CD14-positive monocyte (primary cell): ENCODE data around the gene PDPN. TPM values are rescaled to one million over a fixed set of nuclear protein-coding genes. Genes with fewer than 3 reads are reported as not detected.

Experiments used
- DNase-seq, 3 donors: peaks; one replicate each; pipeline ENCODE4 v3.0.0-alpha.2; 2011 to 2022
- H2AFZ ChIP-seq: 2 replicates; pipeline ENCODE4 v1.6.0; 2012; ENCODE audit warnings: mild to moderate bottlenecking, low read depth, low read length, inconsistent platforms; ENCODE audit not compliant: insufficient read depth, poor library complexity, severe bottlenecking
- H3K27ac ChIP-seq, 2 donors: 1 replicate in 1 of 2; 2 replicates in 1 of 2; pipeline ENCODE4 v1.5.1; 2012 to 2013; ENCODE audit warnings: low read length in 2 of 2, control low read depth in 1 of 2, inconsistent platforms in 1 of 2, low read depth in 1 of 2, mild to moderate bottlenecking in 1 of 2
- H3K27me3 ChIP-seq, 2 donors: one replicate each; pipeline versions ENCODE4 v1.6.0 to v1.6.1; 2011 to 2013; ENCODE audit warnings: low read length in 2 of 2; ENCODE audit not compliant: control insufficient read depth in 2 of 2, insufficient read depth in 2 of 2
- H3K36me3 ChIP-seq, 2 donors: replicated peaks in 1 of 2; 1 replicate in 1 of 2; 2 replicates in 1 of 2; pipeline versions ENCODE4 v1.5.1 to v1.6.1; 2012 to 2013; ENCODE audit warnings: low read length in 2 of 2, control low read depth in 1 of 2, inconsistent platforms in 1 of 2, mild to moderate bottlenecking in 1 of 2; ENCODE audit not compliant: insufficient read depth in 2 of 2, control insufficient read depth in 1 of 2
- H3K4me1 ChIP-seq, 2 donors: 1 replicate in 1 of 2; 2 replicates in 1 of 2; pipeline versions ENCODE4 v1.5.1 to v1.6.1; 2012 to 2013; ENCODE audit warnings: low read length in 2 of 2, control low read depth in 1 of 2, inconsistent platforms in 1 of 2, mild to moderate bottlenecking in 1 of 2, moderate library complexity in 1 of 2; ENCODE audit not compliant: insufficient read depth in 2 of 2, control insufficient read depth in 1 of 2
- H3K4me2 ChIP-seq: replicated peaks from 2 replicates; pipeline ENCODE3; 2012; ENCODE audit warnings: low read length, moderate library complexity, mild to moderate bottlenecking; ENCODE audit not compliant: poor library complexity, severe bottlenecking; ENCODE audit errors: extremely low read depth
- H3K4me3 ChIP-seq, 3 experiments: fragments of 200-600 bp in 1 of 3; sonication (generic) in 1 of 3; replicated peaks in 1 of 3; 1 replicate in 2 of 3; 2 replicates in 1 of 3; pipeline ENCODE4 v1.5.1; 2011 to 2013; ENCODE audit warnings: low read length in 3 of 3, mild to moderate bottlenecking in 3 of 3, control low read depth in 2 of 3, low read depth in 2 of 3, inconsistent platforms in 1 of 3, moderate library complexity in 1 of 3
- H3K79me2 ChIP-seq: 2 replicates; pipeline ENCODE4 v1.6.0; 2012; ENCODE audit warnings: mild to moderate bottlenecking, control low read depth, inconsistent platforms, low read length, moderate library complexity; ENCODE audit not compliant: insufficient read depth
- H3K9ac ChIP-seq: 2 replicates; pipeline ENCODE4 v1.6.0; 2017; ENCODE audit warnings: low read length, mild to moderate bottlenecking; ENCODE audit not compliant: insufficient read depth, poor library complexity, severe bottlenecking
- H3K9me3 ChIP-seq, 2 donors: replicated peaks in 1 of 2; 1 replicate in 1 of 2; 2 replicates in 1 of 2; pipeline versions ENCODE4 v1.5.1 to v1.6.1; 2012 to 2013; ENCODE audit warnings: low read length in 2 of 2, control low read depth in 1 of 2; ENCODE audit not compliant: control insufficient read depth in 1 of 2, insufficient read depth in 1 of 2
- H4K20me1 ChIP-seq: 2 replicates; pipeline ENCODE4 v1.6.0; 2012; ENCODE audit warnings: mild to moderate bottlenecking, low read length, control low read depth, moderate library complexity; ENCODE audit not compliant: insufficient read depth
- H3K27ac Mint-ChIP-seq, 7 donors: one replicate each; pipeline ENCODE4 v1.8.0; 2020; ENCODE audit warnings: mild to moderate bottlenecking in 7 of 7, mixed read lengths in 7 of 7, moderate library complexity in 6 of 7, inconsistent platforms in 2 of 7
- H3K27me3 Mint-ChIP-seq, 3 donors: one replicate each; pipeline ENCODE4 v1.8.0; 2021 to 2022; ENCODE audit warnings: low read depth in 3 of 3, mild to moderate bottlenecking in 3 of 3, mixed read lengths in 3 of 3, moderate library complexity in 3 of 3, inconsistent platforms in 1 of 3
- H3K36me3 Mint-ChIP-seq, 2 donors: one replicate each; pipeline ENCODE4 v1.8.0; 2020; ENCODE audit warnings: mixed read lengths in 2 of 2, inconsistent platforms in 1 of 2, mild to moderate bottlenecking in 1 of 2
- H3K4me1 Mint-ChIP-seq: one replicate; pipeline ENCODE4 v1.8.0; 2020; ENCODE audit warnings: mild to moderate bottlenecking, mixed read lengths
- H3K4me3 Mint-ChIP-seq, 2 donors: one replicate each; pipeline ENCODE4 v1.8.0; 2020; ENCODE audit warnings: mild to moderate bottlenecking in 2 of 2, mixed read lengths in 2 of 2, moderate library complexity in 1 of 2
- H3K9me3 Mint-ChIP-seq, 7 donors: one replicate each; pipeline ENCODE4 v1.8.0; 2020 to 2022; ENCODE audit warnings: mixed read lengths in 7 of 7, mild to moderate bottlenecking in 6 of 7, moderate library complexity in 6 of 7, inconsistent platforms in 2 of 7
- WGBS: methylation state at CpG from one replicate; pipeline ENCODE4 v1.1.5; 2013; ENCODE audit warnings: missing lambda C conversion rate; ENCODE audit not compliant: insufficient coverage; 5-methylcytosine and 5-hydroxymethylcytosine counted together
- intact Hi-C, 2 donors: fragments of 100-400 bp; cut with micrococcal nuclease; formaldehyde crosslinking; loops; one replicate each; pipeline versions ENCODE4 v1.15.0 to v1.15.1; 2023
- polyA plus RNA-seq, 3 donors: library from polyadenylated mRNA; depleted of rRNA in 1 of 3; unstranded in 2 of 3; stranded (reverse) in 1 of 3; fragments of 300-500 nt in 2 of 3; fragments of >200 nt in 1 of 3; fragmentation: Illumina TruSeq in 2 of 3; gene quantifications; 1 replicate in 2 of 3; 2 replicates in 1 of 3; pipeline ENCODE4 v1.2.3, GENCODE V29; 2012 to 2021
- TF ChIP-seq, protein P1 (sequence below): fragments of 200-600 bp; IDR thresholded peaks from one replicate; pipeline ENCODE4 v1.8.0; 2022; ENCODE audit warnings: antibody characterized with exemption, mild to moderate bottlenecking

PDPN gene
- polyA plus RNA-seq, 3 donors, result not detected

DNA sequence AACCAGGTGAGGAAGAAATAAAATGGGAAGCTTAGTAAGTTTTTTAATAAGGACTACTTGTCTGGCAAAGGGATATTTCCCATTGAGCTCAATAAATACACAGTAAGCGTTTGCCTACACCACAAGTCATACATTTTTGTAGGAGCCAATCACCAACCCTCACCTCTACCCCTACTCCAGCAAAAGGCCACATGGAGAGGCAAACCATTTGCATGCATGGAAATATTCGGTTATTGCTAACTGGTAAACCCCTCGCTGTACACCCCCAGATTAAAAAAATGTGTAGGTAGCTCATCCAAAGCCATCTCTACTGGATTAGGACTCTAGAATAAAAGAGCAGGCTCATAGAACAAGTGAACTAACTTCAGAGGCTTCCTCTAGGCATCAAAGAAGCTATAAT, 21.1 kb downstream of the PDPN start:
- Histone ChIP-seq H3K4me1 (no peaks in the 10 kb centered on the region), H3K9me3 (no peaks in the 10 kb centered on the region), H2AFZ (no peak overlapping the region), H3K9ac (no peak overlapping the region), H3K27me3 (peaks cover 0 to 5% of the 10 kb centered on the region in 2 donors), H3K79me2 (no peaks in the 10 kb centered on the region), H3K4me2 (no peak overlapping the region), H3K36me3 (no peaks in the 10 kb centered on the region), H3K4me3 (no peak overlapping the region), H3K27ac (no peak overlapping the region), H4K20me1 (no peaks in the 10 kb centered on the region)
- Mint-ChIP-seq H3K27me3 (peaks cover 20 to 27% (median 24%) of the 10 kb centered on the region in 3 donors), H3K4me1 (no peaks in the 10 kb centered on the region), H3K36me3 (no peaks in the 10 kb centered on the region), H3K9me3 (peaks cover 0 to 10% (median 0%) of the 10 kb centered on the region in 7 donors), H3K27ac (no peak overlapping the region), H3K4me3 (no peak overlapping the region)
- TF ChIP-seq, protein P1, sequence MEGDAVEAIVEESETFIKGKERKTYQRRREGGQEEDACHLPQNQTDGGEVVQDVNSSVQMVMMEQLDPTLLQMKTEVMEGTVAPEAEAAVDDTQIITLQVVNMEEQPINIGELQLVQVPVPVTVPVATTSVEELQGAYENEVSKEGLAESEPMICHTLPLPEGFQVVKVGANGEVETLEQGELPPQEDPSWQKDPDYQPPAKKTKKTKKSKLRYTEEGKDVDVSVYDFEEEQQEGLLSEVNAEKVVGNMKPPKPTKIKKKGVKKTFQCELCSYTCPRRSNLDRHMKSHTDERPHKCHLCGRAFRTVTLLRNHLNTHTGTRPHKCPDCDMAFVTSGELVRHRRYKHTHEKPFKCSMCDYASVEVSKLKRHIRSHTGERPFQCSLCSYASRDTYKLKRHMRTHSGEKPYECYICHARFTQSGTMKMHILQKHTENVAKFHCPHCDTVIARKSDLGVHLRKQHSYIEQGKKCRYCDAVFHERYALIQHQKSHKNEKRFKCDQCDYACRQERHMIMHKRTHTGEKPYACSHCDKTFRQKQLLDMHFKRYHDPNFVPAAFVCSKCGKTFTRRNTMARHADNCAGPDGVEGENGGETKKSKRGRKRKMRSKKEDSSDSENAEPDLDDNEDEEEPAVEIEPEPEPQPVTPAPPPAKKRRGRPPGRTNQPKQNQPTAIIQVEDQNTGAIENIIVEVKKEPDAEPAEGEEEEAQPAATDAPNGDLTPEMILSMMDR, result no peak
- no peak for DNase-seq
- no CpG with 5 or more reads among the region's 3 CpGs for whole genome bisulfite sequencing
- intact Hi-C loops, result no loop called here

DNA sequence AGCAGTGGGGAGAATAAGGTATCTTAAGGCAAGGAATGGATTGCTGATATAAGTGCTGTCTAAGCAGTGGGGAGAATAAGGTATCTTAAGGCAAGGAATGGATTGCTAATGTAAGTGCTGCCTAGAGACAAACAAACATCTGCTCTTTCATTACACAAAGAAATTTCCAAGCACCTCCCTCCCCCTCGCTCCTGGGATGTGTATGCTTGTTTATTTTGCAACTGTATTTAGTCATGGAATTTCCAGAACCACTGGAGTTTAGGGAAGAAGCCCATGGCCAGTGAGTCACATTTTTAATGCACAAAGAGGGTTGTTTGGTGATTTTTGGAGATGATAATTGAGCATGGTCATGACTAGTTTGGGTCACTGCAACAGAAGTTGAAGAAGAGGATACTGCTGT, 21.5 kb downstream of the PDPN start:
- no peak overlapping the region for H3K27ac Mint-ChIP-seq
- peak in 1 of 3 donors; percentile 81 for DNase-seq
- H3K4me3 ChIP-seq, result no peak overlapping the region
- no peaks in the 10 kb centered on the region for H3K9me3 ChIP-seq
- no CpG with 5 or more reads among the region's 1 CpG for WGBS
- no peaks in the 10 kb centered on the region for H3K4me1 Mint-ChIP-seq
- no peak overlapping the region for H3K4me2 ChIP-seq
- H3K9ac ChIP-seq, result no peak overlapping the region
- no peak overlapping the region for H3K4me3 Mint-ChIP-seq
- no peaks in the 10 kb centered on the region for H3K36me3 Mint-ChIP-seq
- TF ChIP-seq, protein P1, result no peak
- H3K4me1 ChIP-seq, result no peaks in the 10 kb centered on the region
- intact Hi-C loops, result no loop called here
- no peaks in the 10 kb centered on the region for H4K20me1 ChIP-seq
- no peak overlapping the region for H3K27ac ChIP-seq
- no peaks in the 10 kb centered on the region for H3K79me2 ChIP-seq
- H3K9me3 Mint-ChIP-seq, result peaks cover 0 to 10% (median 2%) of the 10 kb centered on the region in 7 donors
- H3K27me3 ChIP-seq, result peaks cover 0 to 5% of the 10 kb centered on the region in 2 donors
- H2AFZ ChIP-seq, result no peak overlapping the region
- H3K27me3 Mint-ChIP-seq, result peaks cover 19 to 27% (median 24%) of the 10 kb centered on the region in 3 donors
- no peaks in the 10 kb centered on the region for H3K36me3 ChIP-seq
